ENCODE data around the gene ATP5F1E.

DNA sequence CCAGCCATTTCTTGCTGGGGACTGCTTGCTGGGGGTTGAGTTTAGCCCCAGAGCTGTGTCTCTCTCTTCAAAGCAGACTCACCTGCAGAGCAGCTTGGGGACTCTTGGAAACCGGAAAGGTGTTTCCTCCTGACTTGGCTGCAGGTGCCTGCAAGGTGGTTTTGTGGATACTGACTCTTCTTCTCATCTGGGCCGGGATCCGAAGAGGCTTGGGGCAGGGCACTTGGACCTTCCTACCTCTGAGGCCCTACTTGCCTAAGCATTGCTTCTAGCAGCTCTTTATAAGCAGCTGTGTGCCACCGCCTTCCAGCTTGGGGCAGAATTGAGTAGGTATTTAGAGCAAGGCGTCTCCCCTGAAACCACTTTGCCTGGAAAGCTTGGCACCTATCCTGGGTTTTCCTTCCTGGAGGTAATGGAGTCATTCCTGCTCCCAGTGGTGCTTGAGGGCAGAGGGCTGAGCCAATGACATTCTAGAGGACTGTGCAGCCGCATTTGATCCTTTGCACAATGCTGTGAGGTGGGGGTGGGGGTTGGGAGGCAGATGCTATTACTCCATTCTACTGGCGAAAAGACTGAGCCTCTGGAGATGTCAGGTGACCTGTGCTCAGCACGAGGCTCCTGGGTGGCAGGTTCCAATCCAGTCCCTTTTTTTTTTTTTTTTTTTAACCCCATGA, 21.7 kb downstream of the ATP5F1E start:
- TF ChIP-seq, protein P1, sequence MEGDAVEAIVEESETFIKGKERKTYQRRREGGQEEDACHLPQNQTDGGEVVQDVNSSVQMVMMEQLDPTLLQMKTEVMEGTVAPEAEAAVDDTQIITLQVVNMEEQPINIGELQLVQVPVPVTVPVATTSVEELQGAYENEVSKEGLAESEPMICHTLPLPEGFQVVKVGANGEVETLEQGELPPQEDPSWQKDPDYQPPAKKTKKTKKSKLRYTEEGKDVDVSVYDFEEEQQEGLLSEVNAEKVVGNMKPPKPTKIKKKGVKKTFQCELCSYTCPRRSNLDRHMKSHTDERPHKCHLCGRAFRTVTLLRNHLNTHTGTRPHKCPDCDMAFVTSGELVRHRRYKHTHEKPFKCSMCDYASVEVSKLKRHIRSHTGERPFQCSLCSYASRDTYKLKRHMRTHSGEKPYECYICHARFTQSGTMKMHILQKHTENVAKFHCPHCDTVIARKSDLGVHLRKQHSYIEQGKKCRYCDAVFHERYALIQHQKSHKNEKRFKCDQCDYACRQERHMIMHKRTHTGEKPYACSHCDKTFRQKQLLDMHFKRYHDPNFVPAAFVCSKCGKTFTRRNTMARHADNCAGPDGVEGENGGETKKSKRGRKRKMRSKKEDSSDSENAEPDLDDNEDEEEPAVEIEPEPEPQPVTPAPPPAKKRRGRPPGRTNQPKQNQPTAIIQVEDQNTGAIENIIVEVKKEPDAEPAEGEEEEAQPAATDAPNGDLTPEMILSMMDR (IDR thresholded peaks at IDR 0.05), result no peak
- no peak for TF ChIP-seq EP300 (IDR thresholded peaks at IDR 0.05)
